Trophoblast cell (in vitro differentiated cells and primary cell): ENCODE measurements around the gene COBL.

Source experiments
- DNase-seq, 2 donors: peaks; one replicate each; pipeline ENCODE4 v3.0.0-alpha.2; 2016
- H2AFZ ChIP-seq: 2 replicates; pipeline ENCODE4 v1.6.1; 2013; ENCODE audit warnings: low read length, moderate library complexity, mild to moderate bottlenecking; ENCODE audit not compliant: insufficient read depth, poor library complexity
- H2AK5ac ChIP-seq: 2 replicates; pipeline ENCODE4 v1.6.1; 2013; ENCODE audit warnings: mild to moderate bottlenecking, low read length
- H2BK120ac ChIP-seq: 2 replicates; pipeline ENCODE4 v1.6.1; 2013; ENCODE audit warnings: low read length, mild to moderate bottlenecking, moderate library complexity; ENCODE audit not compliant: insufficient read depth, poor library complexity
- H2BK12ac ChIP-seq: 2 replicates; pipeline ENCODE4 v1.6.1; 2013; ENCODE audit warnings: mild to moderate bottlenecking, low read length, moderate library complexity
- H2BK5ac ChIP-seq: 2 replicates; pipeline ENCODE4 v1.6.1; 2013; ENCODE audit warnings: low read length, low read depth, moderate library complexity, mild to moderate bottlenecking; ENCODE audit not compliant: poor library complexity
- H3K14ac ChIP-seq: 2 replicates; pipeline ENCODE4 v1.6.1; 2013; ENCODE audit warnings: mild to moderate bottlenecking, low read length
- H3K18ac ChIP-seq: 2 replicates; pipeline ENCODE4 v1.6.1; 2013; ENCODE audit warnings: mild to moderate bottlenecking, low read length
- H3K23ac ChIP-seq: 2 replicates; pipeline ENCODE4 v1.6.1; 2013; ENCODE audit warnings: low read length
- H3K27ac ChIP-seq: 2 replicates; pipeline ENCODE4 v1.5.1; 2013; ENCODE audit warnings: low read depth, mild to moderate bottlenecking, inconsistent platforms, low read length, moderate library complexity
- H3K27me3 ChIP-seq: 2 replicates; pipeline ENCODE4 v1.6.1; 2013; ENCODE audit warnings: inconsistent platforms, mild to moderate bottlenecking, low read length, moderate library complexity; ENCODE audit not compliant: insufficient read depth
- H3K36me3 ChIP-seq, 2 experiments: 1 replicate in 1 of 2; 2 replicates in 1 of 2; pipeline ENCODE4 v1.6.1; 2013; ENCODE audit warnings: low read length in 2 of 2, mild to moderate bottlenecking in 2 of 2, moderate library complexity in 1 of 2; ENCODE audit not compliant: insufficient read depth in 2 of 2, control insufficient read depth in 1 of 2
- H3K4ac ChIP-seq: 2 replicates; pipeline ENCODE4 v1.6.1; 2013; ENCODE audit warnings: low read depth, mild to moderate bottlenecking, low read length, moderate library complexity
- H3K4me1 ChIP-seq, 2 experiments: 1 replicate in 1 of 2; 2 replicates in 1 of 2; pipeline ENCODE4 v1.6.1; 2013; ENCODE audit warnings: low read length in 2 of 2, mild to moderate bottlenecking in 2 of 2, moderate library complexity in 1 of 2; ENCODE audit not compliant: insufficient read depth in 2 of 2, control insufficient read depth in 1 of 2
- H3K4me2 ChIP-seq: 2 replicates; pipeline ENCODE4 v1.6.1; 2013; ENCODE audit warnings: inconsistent platforms, mild to moderate bottlenecking, low read length, moderate library complexity
- H3K4me3 ChIP-seq: 2 replicates; pipeline ENCODE4 v1.5.1; 2013; ENCODE audit warnings: mild to moderate bottlenecking, low read depth, low read length, inconsistent platforms
- H3K79me1 ChIP-seq: one replicate; pipeline ENCODE4 v1.6.1; 2013; ENCODE audit warnings: low read length
- H3K79me2 ChIP-seq: 2 replicates; pipeline ENCODE4 v1.6.1; 2013; ENCODE audit warnings: low read length, mild to moderate bottlenecking; ENCODE audit not compliant: control insufficient read depth, insufficient read depth, poor library complexity
- H3K9ac ChIP-seq: 2 replicates; pipeline ENCODE4 v1.6.1; 2013; ENCODE audit warnings: mild to moderate bottlenecking, low read length
- H3K9me3 ChIP-seq: 2 replicates; pipeline ENCODE4 v1.6.1; 2013; ENCODE audit warnings: low read depth, mild to moderate bottlenecking, control low read depth, inconsistent platforms, low read length; ENCODE audit not compliant: insufficient read depth
- H4K12ac ChIP-seq: 2 replicates; pipeline ENCODE4 v1.6.1; 2013; ENCODE audit warnings: low read depth, mild to moderate bottlenecking, low read length, moderate library complexity
- H4K8ac ChIP-seq: 2 replicates; pipeline ENCODE4 v1.6.1; 2013; ENCODE audit warnings: low read depth, mild to moderate bottlenecking, low read length, moderate library complexity
- H4K91ac ChIP-seq: one replicate; pipeline ENCODE4 v1.6.1; 2013; ENCODE audit warnings: low read depth, mild to moderate bottlenecking, low read length, moderate library complexity
- WGBS: extraction: QIAGEN DNeasy Blood & Tissue Kit; methylation state at CpG from one replicate; pipeline ENCODE4 v1.1.7; 2013; ENCODE audit warnings: missing lambda C conversion rate; ENCODE audit not compliant: insufficient read length, insufficient coverage; ENCODE audit errors: extremely low coverage; 5-methylcytosine and 5-hydroxymethylcytosine counted together

The COBL gene

DNA sequence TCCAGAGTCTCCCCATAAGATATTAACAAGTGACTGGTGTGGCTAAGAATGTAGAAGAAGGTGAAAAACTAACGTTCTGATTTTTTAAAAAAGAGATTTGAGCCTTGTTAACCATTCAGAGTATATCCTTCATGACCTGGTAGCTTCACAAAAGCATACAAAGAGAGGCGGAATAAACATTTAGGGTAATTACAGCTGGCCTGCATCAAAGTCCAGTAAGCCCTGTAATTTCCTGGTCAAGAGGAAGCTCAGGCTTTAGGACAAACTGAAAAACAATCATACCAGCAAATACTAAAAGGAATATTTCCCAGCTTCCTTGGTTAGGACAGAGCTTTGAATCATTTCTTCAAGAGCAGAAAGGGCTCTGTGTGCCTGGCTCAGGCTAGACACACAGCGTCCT is 165.2 kb downstream of the COBL start:
- Histone ChIP-seq H3K9me3 (peaks cover 18% of the 10 kb centered on the region), H2BK5ac (no peak overlapping the region), H3K79me2 (no peaks in the 10 kb centered on the region), H3K14ac (no peak overlapping the region), H3K18ac (no peak overlapping the region), H3K23ac (no peak overlapping the region), H2BK12ac (no peak overlapping the region), H3K9ac (no peak overlapping the region), H3K4me1 (no peaks in the 10 kb centered on the region), H4K8ac (no peak overlapping the region), H2AK5ac (no peak overlapping the region), H3K27me3 (no peaks in the 10 kb centered on the region), H4K91ac (no peak overlapping the region), H3K27ac (no peak overlapping the region), H3K4ac (no peak overlapping the region), H2BK120ac (no peak overlapping the region), H4K12ac (no peak overlapping the region), H3K79me1 (no peaks in the 10 kb centered on the region), H3K4me2 (no peak overlapping the region), H3K36me3 (peaks cover 3 to 4% of the 10 kb centered on the region in 2 experiments), H2AFZ (no peak overlapping the region), H3K4me3 (no peak overlapping the region)
- no peak for DNase-seq
- no CpG with 5 or more reads among the region's 3 CpGs for WGBS

DNA sequence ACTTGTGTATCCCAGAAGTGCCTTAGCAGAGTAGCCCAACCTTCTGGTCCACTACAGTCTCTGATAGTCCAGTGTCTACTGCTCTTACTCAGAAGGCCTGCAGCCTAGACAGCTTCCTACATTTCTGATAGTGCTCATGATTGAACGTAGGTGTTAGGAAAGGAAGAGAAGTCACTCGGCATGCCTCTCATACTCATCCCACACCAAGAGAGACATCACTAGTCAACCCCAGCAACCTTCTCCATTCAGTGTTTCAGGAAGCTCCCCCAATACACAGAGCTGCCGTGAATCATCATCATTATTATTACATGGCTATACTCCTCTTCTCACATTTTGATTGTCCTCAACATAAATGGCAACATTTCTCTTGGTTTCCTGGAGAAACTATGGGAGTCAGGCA is 166.4 kb downstream of the COBL start:
- Histone ChIP-seq H4K8ac (no peak overlapping the region), H3K36me3 (peaks cover 3 to 4% of the 10 kb centered on the region in 2 experiments), H4K91ac (no peak overlapping the region), H2AK5ac (no peak overlapping the region), H3K9me3 (peaks cover 18% of the 10 kb centered on the region), H3K4me3 (no peak overlapping the region), H2BK12ac (no peak overlapping the region), H3K79me2 (no peaks in the 10 kb centered on the region), H2AFZ (no peak overlapping the region), H3K14ac (no peak overlapping the region), H3K18ac (no peak overlapping the region), H3K27me3 (no peaks in the 10 kb centered on the region), H3K27ac (no peak overlapping the region), H4K12ac (no peak overlapping the region), H3K4ac (no peak overlapping the region), H3K4me2 (no peak overlapping the region), H2BK120ac (no peak overlapping the region), H2BK5ac (no peak overlapping the region), H3K4me1 (no peaks in the 10 kb centered on the region), H3K79me1 (no peaks in the 10 kb centered on the region), H3K9ac (no peak overlapping the region), H3K23ac (no peak overlapping the region)
- DNase-seq, result no peak
- WGBS, result no CpG with 5 or more reads among the region's 3 CpGs

DNA sequence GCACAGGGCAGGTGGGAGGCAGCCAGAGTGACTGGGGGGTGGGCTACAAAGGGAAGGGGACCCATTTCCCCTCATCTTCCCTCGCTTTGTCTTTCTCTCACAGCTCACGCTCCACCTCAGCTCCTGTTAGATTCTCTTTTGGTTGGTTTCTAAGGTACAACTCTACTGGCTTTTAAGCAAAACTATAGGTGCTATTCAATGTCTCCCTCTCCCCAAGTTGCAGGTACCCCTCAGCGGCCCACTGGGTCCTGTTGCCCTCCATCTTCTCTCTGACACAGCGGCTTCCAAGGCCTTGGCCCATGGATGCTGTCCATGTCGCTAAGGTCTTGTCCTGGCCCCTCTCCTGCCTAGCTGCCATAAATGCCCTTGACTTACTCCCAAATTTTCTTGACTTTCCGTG is 168.4 kb downstream of the COBL start:
- Histone ChIP-seq H3K4me1 (no peaks in the 10 kb centered on the region), H3K9me3 (peaks cover 16% of the 10 kb centered on the region), H3K27ac (no peak overlapping the region), H2AK5ac (no peak overlapping the region), H3K4me2 (no peak overlapping the region), H2AFZ (no peak overlapping the region), H2BK12ac (no peak overlapping the region), H3K79me1 (no peaks in the 10 kb centered on the region), H2BK5ac (no peak overlapping the region), H4K8ac (no peak overlapping the region), H3K4me3 (no peak overlapping the region), H3K79me2 (no peaks in the 10 kb centered on the region), H2BK120ac (no peak overlapping the region), H3K14ac (no peak overlapping the region), H3K36me3 (peaks cover 3 to 4% of the 10 kb centered on the region in 2 experiments), H4K91ac (no peak overlapping the region), H3K23ac (no peak overlapping the region), H3K9ac (no peak overlapping the region), H3K4ac (no peak overlapping the region), H3K18ac (no peak overlapping the region), H3K27me3 (no peaks in the 10 kb centered on the region), H4K12ac (no peak overlapping the region)
- WGBS, result no CpG with 5 or more reads among the region's 6 CpGs
- DNase-seq, result no peak

DNA sequence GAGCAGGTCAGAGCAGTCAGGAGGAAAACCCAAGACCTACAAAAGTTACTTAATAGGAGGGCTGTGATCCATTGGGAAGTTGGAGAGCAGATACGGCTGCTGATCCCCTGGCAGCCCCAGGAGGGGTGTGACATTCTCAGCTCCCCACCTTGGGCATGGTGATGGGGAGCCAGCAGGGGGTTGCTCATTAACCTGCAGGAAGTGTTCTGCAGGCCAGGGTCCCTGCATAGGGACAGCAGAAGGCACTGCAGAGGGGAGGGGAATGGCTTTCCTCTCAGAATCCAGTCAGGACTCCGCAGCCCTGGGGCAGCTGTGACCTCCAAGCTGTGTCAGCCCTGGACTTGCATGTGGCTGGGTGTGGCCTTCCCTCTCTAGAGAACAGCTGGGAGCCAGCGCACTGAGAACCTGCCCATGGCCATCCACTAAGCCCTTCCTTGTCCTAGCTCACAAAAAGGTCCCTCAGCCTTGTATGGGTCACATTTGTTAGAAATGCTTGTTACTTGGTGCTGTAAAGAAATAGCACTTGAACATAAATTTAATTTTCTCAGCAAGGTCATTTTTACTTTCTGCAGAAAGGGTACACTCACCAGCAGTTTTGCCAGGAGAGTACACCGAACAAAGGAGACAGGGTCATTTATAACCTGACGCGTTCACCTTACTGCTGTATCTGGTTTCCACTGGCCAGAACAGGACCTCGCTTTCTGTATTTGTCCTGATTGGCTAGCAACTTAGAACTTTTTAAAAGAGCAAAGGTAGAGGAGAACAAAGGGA is 169.6 kb downstream of the COBL start:
- no peak overlapping the region for H3K14ac ChIP-seq
- H4K8ac ChIP-seq, result no peak overlapping the region
- H4K91ac ChIP-seq, result no peak overlapping the region
- H2AFZ ChIP-seq, result no peak overlapping the region
- no peak overlapping the region for H2AK5ac ChIP-seq
- no CpG with 5 or more reads among the region's 7 CpGs for WGBS
- H4K12ac ChIP-seq, result no peak overlapping the region
- peaks cover 16% of the 10 kb centered on the region for H3K9me3 ChIP-seq
- H3K4me2 ChIP-seq, result no peak overlapping the region
- H3K79me1 ChIP-seq, result no peaks in the 10 kb centered on the region
- H3K4ac ChIP-seq, result no peak overlapping the region
- H3K9ac ChIP-seq, result no peak overlapping the region
- H3K79me2 ChIP-seq, result no peaks in the 10 kb centered on the region
- H3K18ac ChIP-seq, result no peak overlapping the region
- H3K4me3 ChIP-seq, result no peak overlapping the region
- H2BK120ac ChIP-seq, result no peak overlapping the region
- no peak overlapping the region for H3K23ac ChIP-seq
- no peak for DNase-seq
- H3K27ac ChIP-seq, result no peak overlapping the region
- H3K36me3 ChIP-seq, result peaks cover 3 to 4% of the 10 kb centered on the region in 2 experiments
- H2BK12ac ChIP-seq, result no peak overlapping the region
- no peak overlapping the region for H2BK5ac ChIP-seq
- H3K4me1 ChIP-seq, result peaks cover under 1 to 2% of the 10 kb centered on the region in 2 experiments
- H3K27me3 ChIP-seq, result no peaks in the 10 kb centered on the region
